OCI-LY7 (cell line): ENCODE data around the gene GOLGA8R.
"Not testable (repeated sequence)": the region's sequence is repeated elsewhere in the genome, so short reads cannot be mapped to it uniquely, and the experiment has no call there.

Experiments used
- EZH2phosphoT487 ChIP-seq: fragments of 200-600 bp; sonication (generic); IDR thresholded peaks from 2 replicates; pipeline ENCODE4 v1.6.1; 2018; ENCODE audit warnings: low read depth, borderline replicate concordance, mild to moderate bottlenecking, mixed run types, antibody characterized with exemption, low read length, moderate library complexity, mixed read lengths
- TF ChIP-seq, protein P1 (sequence below): fragments of 200-600 bp; sonication (generic); conservative IDR thresholded peaks from 2 replicates; pipeline ENCODE4 v1.5.1; 2014; ENCODE audit warnings: mild to moderate bottlenecking, antibody characterized with exemption, low read length, moderate library complexity, mixed read lengths

DNA sequence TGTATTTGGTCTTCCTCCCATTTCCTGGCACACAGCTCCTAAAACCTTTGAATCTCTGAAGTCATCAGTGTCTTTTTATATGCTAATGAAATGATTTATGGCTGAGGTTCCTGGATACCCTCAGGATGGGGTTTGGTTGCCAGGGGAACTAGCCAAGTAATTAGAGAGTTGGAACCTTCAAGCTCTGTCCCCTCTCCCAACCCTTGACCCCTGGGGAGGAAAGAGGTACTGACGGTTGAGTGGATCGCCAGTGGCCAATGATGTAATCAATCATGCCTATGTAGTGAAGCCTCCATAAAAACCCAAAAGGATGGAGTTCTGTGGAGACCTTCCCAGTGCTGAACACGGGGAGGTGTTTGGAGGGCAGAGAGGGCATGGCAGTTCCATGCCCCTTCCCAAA, 45.8 kb downstream of the GOLGA8R start:
- TF ChIP-seq, protein P1, sequence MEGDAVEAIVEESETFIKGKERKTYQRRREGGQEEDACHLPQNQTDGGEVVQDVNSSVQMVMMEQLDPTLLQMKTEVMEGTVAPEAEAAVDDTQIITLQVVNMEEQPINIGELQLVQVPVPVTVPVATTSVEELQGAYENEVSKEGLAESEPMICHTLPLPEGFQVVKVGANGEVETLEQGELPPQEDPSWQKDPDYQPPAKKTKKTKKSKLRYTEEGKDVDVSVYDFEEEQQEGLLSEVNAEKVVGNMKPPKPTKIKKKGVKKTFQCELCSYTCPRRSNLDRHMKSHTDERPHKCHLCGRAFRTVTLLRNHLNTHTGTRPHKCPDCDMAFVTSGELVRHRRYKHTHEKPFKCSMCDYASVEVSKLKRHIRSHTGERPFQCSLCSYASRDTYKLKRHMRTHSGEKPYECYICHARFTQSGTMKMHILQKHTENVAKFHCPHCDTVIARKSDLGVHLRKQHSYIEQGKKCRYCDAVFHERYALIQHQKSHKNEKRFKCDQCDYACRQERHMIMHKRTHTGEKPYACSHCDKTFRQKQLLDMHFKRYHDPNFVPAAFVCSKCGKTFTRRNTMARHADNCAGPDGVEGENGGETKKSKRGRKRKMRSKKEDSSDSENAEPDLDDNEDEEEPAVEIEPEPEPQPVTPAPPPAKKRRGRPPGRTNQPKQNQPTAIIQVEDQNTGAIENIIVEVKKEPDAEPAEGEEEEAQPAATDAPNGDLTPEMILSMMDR: not testable (repeated sequence)
- TF ChIP-seq EZH2phosphoT487: not testable (repeated sequence)
